GM12865 (cell line): ENCODE data around the gene ENTPD7.
A peak's percentile ranks its signal among the peaks of the same experiment; 100 is the strongest.

Experiments used
- DNase-seq: peaks from one replicate; pipeline ENCODE4 v3.0.0; 2010; ENCODE audit warnings: low read depth
- H3K4me3 ChIP-seq: 2 replicates; pipeline ENCODE4 v1.5.1; 2011; ENCODE audit warnings: mild to moderate bottlenecking, low read depth, low read length, control low read depth
- CTCF ChIP-seq: IDR thresholded peaks from 2 replicates; pipeline ENCODE4 v1.5.1; 2011; ENCODE audit warnings: low read length, control low read depth, low read depth, inconsistent platforms; ENCODE audit not compliant: insufficient read depth; ENCODE audit errors: missing control alignments

Gene ENTPD7

GRCh38 chr10:99628923-99629624, 30.2 kb upstream of the ENTPD7 start:
- TF ChIP-seq CTCF: no peak
- H3K4me3 ChIP-seq: no peak overlapping the region
- DNase-seq: no peak

GRCh38 chr10:99629625-99629978, 29.7 kb upstream of the ENTPD7 start:
- TF ChIP-seq CTCF: no peak
- no peak overlapping the region for H3K4me3 ChIP-seq
- DNase-seq: no peak

- no peak overlapping the region for H3K4me3 ChIP-seq
- peak; percentile 43 for DNase-seq
- TF ChIP-seq CTCF: peak; percentile 37
Measured at GRCh38 chr10:99630433-99630832, 28.9 kb upstream of the ENTPD7 start.

- DNase-seq: no peak
- no peak for TF ChIP-seq CTCF
- no peak overlapping the region for H3K4me3 ChIP-seq
Measured at GRCh38 chr10:99630991-99631390, 28.3 kb upstream of the ENTPD7 start.

- TF ChIP-seq CTCF: no peak
- no peak for DNase-seq
- no peak overlapping the region for H3K4me3 ChIP-seq
Measured at GRCh38 chr10:99631496-99631895, 27.8 kb upstream of the ENTPD7 start.

GRCh38 chr10:99633832-99634231, 25.5 kb upstream of the ENTPD7 start:
- TF ChIP-seq CTCF: no peak
- no peak for DNase-seq
- no peak overlapping the region for H3K4me3 ChIP-seq

- DNase-seq: no peak
- TF ChIP-seq CTCF: no peak
- H3K4me3 ChIP-seq: no peak overlapping the region
Measured at GRCh38 chr10:99647601-99648151, 11.6 kb upstream of the ENTPD7 start.
